Measurements from ENCODE around the gene TTC27.
"Not testable (repeated sequence)": the region's sequence is repeated elsewhere in the genome, so short reads cannot be mapped to it uniquely, and the experiment has no call there.

Gene TTC27

DNA sequence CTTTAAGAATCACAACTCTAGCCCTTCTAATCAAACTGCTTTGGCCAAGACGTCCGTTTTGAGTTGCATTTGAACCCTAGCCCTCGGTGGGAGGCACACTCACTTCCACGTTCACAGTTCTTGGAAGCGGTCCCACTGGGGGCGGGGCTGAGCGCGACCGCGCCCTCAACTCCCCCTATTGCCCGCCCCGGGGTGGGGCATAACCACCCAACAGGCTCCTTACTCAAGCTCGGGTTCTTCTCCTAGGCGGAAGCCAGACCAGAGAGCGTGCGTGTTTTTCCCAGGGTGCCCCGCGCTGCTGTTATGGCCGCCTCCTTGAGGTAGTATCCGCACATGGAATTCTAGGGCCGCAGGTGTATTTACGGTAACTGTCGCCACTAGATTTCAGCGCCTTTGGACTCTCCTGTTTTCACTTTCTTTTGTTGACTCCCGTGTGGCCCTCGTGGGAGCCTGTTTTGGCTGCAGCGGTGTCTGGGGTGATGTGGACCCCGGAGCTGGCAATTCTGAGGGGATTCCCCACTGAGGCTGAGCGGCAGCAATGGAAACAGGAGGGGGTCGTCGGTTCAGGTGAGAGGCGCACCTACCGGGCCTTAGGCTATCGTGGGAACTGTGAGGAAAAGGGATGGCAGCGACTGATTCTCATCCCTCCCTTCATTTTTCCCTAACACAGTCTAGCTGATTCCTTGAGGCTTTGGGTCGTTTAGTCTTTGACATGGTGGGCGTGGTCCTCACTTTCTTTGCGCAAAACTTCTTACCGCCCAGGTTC is at the start of gene TTC27:
TSS of gene TTC27 (plus strand) at position 237 of the 766 bp plus-strand sequence. CDS start at position 480, 243 bp downstream.
- peak; percentile 96 for DNase-seq

DNA sequence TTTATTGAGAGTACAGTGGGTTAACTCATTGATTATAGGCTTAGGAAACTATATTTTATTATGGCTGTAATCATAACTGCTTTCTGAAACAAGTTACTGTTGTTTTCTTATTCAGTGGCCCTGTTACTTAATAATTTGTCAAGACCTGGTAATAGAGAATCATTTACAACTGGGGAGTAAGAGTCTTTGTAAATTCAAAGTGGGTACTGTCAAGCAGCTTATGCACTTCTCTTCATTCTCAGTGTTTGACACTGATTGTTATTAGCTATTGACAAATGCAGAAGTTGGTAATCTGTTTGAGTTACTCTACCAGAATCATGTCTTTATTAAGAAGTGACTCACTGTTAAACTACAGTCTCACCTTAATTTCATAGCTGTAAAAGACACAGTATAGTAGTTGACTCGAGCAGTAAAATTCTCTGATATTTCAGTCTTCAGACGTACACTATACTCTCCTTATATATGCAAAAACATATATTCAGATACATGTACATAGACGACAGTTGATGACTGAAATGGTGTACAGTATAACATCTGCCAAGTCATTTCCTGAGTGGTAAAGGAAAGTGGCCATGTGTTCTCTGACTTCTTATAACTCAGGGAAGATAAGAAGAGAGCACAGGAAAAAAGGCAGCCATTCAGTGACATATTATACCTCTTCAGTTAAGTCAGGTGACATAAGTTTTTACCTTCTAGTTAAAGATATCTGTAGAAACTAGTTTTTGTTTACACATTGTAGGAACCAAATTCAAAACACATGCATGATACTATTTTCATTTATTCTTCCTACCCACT is 36.0 kb upstream of the TTC27 start:
- DNase-seq = no peak

DNA sequence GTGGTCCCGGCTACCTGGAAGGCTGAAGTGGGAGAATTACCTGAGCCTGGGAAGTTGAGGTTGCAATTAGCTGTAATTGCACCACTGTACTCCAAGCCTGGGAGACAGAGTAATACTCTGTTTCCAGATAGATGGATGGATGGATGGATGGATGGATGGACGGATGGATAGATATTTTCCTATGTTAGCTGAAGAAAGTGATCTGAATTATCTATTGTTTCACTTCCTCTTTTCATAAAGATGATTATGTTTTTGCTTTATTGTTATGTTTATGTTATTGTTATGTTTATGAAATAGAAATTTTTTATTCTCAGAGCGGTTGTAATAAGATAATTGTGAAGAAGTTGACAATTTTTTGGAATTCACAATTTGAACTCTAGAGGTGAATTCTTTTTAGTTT is 33.3 kb upstream of the TTC27 start:
- no peak for DNase-seq

DNA sequence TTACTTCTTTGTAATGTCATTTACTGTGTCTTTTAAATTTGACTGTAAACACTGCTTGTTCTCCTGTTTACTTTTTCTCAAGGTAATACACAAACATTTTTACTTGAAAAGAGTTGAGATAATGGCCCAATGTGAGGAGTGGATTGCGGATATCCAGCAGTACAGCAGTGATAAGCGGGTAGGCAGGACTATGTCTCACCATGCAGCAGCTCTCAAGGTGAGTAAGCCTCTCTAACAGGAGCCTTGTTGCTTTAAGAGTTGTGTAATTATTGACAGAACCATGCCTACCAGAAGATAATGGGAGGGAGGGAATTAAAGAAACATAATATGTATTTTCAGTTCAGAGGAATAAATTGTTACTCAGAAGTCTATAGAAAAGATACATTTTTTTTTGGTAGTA is 16.5 kb upstream of the TTC27 start:
- DNase-seq = no peak

DNA sequence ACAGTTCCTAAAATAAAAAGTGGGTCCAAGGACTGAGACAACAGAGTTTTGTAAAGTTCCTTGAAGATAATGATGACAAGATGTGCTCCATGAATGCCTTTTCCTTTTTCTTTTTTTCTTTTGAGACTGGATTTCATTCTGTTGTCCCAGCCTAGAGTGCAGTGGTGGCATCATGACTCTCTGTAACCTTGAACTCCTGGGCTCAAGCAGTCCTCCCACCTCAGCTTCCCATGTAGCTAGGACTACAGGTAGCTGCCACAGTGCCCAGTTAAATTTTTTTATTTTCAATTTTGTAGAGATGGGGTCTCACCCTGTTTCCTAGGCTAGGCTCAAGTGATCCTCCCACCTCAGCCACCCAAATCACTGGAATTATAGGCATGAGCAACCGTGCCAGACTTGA is 16.1 kb upstream of the TTC27 start:
- no peak for DNase-seq

DNA sequence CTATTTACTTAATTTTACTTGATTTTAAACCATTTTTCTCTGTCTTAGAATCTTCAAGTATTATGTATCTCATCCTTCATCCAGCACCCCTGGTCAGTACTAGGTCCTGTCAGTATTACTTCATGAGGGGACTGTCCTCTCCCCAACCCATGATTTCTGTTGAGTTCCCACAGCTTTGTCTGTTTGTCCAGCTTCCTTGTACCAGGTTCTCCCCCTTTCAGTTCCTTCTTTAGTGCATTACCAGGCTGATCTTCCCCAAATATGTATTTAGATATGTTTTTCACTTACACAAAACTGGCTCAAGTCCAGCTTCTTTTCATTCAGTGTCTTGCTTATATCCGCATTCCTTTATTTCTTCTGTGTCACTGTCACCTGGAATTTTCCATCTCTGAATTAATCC is 13.8 kb upstream of the TTC27 start:
- DNase-seq = no peak

DNA sequence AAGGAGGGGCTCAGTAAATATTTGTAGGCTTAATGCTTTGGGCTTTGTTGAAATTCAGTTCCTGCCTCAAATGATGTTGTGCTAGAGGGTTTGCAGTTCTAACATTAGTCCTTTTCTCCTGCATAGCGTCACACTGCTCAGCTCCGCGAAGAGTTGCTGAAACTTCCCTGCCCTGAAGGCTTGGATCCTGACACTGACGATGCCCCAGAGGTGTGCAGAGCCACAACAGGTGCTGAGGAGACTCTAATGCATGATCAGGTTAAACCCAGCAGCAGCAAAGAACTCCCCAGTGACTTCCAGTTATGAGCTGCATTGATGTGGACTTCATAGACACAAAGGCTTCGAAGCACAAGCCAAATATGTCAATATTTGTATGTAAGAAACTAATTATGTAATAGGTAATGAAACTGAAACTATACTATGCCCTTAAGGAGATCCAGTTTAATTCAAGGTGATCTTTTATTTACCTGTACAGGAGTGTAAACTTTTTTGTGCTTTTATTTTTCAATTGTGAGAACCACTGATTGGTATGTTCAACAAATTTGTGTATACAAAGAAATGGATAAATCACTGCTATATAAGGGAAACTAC is 10.2 kb upstream of the TTC27 start:
- no peak for DNase-seq

DNA sequence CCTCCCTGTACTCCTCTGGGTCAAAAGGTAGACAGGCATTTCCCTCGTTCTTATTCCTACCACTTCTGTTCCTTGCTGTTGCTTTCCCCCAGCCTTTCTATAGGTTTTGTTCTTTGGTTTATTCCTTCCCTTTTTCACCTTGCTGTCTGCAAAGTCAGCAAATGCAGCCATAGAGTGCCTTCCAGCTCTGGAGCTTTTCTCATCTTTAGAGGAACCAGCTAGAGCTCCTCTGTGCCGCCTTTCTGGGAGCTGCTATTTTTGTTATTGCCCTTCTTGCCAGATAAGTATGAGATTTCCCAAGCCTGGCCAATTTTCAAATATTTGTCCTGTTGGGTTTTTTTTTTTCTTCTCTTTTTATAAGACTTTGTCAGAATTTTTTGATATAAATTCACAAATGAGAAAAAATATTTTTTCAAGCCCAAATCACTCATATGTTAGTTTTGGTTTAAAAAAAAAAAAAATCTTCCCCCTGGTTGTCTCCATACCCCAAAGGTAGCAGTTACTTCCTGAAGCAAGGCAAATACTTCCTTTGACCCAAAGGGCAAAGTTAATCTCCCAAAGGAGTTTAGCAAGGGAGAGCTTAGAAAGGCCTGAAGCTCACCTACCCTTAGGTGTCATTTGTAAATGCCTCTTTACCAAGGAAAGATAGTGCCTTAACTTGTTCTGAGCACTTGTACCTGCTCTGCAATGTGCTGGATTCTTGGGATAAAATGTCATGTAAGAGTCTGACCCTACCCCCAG is 5.1 kb upstream of the TTC27 start:
- DNase-seq = no peak

DNA sequence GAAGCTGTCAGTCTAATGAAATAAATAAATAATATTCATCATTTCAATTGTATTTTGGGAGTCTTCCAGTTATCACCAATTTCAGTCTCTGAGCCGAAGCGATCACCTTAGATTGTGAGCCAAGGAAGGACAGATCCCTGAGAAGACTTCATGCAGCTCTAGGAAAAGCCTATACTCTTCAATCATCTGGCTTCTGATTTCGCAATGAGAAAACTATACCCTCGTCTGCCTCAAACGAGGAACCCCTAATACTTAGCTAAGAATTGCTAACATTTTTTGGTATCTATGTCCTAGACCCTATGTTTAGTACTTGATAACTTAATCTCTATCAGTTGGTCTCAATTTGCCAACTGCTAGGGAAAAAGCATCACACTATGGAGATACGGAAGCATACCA is 4.5 kb upstream of the TTC27 start:
- no peak for DNase-seq

DNA sequence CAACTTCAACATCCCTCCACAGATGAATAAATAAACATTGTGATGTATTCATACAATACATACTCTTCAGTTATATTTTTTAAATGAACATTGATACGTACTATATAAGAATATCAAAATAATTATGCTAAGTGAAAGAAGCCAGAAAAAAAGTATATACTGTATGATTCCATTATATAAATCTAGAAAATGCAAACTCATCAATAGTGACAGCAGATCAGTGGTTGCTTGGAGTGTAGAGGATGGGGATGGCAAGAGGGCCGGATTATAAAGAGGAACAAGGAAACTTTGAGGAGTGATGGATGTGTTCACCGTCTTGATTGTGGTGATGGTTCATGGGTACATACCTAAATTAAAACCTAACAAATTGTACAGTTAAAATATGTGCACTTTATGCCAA is 3.0 kb upstream of the TTC27 start:
- no peak for DNase-seq

DNA sequence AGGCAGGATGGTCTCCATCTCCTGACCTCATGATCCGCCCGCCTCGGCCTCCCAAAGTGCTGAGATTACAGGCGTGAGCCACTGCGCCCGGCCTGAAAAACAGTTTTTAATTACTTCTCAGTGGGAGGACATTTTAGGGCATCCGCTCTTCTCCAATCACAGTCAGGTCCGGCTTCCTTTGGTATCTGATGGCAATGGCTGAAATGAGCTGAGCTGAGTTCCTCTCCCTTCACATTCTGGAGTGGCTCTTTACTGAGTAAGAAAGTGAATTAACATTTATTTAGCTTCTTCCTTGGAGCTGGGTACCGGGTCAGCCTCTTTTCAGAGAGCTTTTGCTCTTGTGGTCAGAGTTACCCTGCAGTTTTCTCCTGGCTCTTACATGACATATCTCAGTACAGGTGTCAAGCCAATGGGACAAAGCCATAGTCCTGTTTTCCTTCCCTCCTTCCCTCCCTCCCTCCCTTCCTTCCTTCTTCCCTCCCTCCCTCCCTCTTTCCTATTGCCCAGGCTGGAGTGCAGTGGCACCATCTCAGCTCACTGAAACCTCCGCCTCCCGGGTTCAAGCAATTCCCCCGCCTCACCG is 1.1 kb upstream of the TTC27 start:
- DNase-seq = no peak

DNA sequence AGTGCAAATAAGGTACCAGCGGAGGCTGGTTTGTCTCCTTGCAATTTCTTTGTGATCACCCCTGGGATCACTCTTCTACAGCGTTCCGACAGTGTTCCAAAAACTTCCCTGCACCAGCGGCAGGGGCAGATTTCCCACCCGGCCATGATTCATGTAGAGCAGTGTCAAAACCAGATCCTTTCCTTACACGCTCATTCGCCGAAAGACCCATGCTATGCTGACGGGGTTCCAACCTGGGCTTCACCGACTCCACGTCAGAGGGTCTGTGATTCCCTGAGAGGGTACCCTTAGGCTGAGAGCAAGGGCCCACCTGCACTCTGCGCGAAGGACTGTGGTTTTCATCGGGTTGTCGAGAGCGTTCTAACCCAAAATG is 423 bp upstream of the TTC27 start:
- DNase-seq = peak; percentile 50

DNA sequence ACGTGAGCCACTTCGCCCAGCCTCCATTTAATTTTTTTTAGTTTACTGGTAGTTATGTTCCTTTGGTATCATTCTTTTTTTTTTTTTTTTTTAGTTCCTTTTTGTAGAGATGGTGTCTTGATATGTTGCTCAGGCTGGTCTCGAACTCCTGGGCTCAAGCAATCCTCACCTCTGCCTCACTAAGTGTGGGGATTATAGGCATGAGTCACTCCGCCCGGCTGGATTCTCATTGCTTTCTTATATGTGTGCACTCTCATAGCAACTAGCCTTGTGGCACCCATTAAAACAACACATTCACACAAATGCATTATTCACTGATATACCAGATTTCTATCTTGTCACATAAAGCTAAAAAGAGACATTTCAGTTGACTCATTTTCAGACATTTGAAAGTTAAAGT is 4.2 kb downstream of the TTC27 start:
- DNase-seq = no peak

DNA sequence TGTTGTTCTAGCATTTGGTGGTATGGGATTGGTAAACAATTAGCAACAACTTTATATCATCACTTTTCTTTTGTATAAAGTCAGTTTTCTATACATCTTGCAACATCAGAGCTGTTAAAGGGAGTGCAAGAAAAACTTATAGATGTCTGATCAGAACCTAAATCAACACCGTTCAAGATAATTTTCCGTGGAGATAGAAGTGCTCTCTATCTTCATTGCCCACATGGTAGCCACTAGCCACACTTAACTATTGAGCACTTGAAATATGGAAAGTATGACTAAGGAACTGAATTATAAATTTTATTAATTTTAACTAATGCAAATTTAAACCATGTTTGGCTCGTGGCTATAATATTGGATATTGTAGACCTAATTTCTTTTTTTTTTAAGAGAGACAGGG is 5.2 kb downstream of the TTC27 start:
- no peak for DNase-seq

DNA sequence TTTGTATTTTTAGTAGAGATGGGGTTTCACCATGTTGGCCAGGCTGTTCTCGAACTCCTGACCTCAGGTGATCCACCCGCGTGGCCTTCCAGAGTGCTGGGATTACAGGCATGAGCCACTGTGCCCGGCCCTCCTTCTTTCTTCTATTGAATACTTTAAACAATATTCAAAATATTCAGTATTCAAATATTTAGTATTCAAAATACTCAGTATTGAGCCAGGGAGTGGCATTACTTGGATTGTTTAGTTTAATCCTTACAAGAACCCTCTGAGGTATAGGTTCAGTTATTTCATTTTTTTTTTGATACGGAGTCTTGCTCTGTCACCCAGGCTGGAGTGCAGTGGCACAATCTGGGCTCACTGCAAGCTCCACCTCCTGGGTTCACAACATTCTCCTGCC is 10.7 kb downstream of the TTC27 start:
- DNase-seq = not testable (repeated sequence)

DNA sequence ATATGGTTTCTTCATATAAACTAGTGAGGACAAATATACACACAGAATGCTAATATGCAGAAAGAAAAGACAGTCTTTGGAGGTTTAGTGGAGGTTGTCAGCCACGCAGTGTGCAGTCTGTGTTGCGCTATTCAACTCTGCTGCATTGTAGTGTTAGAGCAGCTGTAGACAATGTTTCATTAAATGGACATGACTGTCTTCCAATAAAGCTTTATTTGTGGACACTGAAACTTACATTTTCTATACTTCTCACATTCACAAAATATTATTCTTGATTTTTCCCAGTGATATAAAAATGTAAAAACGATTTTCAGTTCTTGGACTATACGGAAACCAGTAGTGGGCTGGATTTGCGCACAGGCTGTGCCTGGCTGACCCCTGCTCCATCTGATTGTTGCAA is 13.3 kb downstream of the TTC27 start:
- no peak for DNase-seq

DNA sequence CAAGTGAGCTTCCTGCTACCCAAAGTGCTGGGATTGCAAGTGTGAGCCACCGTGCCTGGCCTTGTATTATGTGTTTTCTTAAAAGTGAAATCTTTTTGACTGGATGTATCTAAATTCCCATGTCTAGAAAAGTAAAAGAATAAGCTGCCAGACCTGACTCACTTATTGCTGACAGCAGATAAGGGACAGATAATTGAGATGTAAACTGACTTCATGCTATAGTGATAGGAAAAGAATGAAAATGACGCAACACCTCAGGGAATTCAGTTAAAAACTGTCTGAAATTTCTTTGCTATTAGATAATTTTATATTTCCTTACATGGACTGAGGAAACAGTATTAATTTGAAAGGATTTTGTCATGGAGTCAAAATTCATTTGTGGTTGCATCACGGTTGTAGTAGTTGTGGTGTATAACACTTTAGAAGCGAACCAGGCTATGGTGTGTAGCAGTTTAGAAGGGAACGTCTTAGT is 19.4 kb downstream of the TTC27 start:
- no peak for DNase-seq

DNA sequence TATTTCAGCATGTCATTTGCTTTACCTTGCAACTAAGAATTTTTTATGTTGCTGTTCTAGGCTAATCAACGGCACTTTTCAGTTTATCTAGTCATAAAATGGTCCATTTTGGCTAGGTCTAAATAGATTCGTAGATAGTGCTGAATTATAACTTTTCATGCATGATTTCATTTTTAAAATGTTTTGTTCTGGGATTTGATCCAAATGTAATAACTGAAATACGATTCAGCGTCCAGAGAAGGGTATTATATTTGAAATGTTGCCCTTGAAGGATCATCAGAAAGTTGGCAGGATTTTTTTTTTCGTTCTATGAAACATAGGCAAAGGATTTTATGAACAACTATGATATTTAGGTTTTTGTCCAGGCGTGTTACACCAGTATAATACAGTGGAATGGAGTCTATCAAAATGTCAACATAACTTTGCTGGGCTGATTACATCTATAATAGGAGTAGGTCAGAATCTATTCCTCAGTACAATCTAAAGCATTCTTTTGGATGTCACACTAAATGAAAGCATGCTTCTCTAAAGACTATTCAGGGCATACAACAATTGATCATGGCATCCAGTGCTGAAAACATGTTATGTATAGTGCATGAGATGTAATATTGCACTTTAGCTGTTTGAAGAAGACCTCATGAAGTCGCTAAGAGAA is 24.8 kb downstream of the TTC27 start:
- peak; percentile 3 for DNase-seq

DNA sequence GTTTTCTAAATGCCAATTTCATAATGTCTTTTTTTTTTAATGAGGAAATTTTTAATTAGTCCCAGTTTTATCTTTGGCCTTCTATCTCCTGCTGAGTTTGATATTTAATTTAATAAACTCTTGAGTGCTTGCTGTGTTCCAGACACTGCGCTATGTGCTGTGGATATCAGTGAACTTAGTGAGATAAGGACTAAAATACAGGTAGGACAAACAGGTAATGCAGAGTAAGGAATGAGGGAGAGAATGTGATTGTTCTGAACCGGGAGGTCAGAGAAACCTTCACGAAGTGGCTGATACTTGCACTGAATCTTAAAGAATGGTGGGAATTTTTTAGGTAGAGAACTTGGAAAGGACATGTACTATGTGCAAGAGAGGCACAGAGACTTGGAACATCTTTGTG is 28.2 kb downstream of the TTC27 start:
- no peak for DNase-seq

DNA sequence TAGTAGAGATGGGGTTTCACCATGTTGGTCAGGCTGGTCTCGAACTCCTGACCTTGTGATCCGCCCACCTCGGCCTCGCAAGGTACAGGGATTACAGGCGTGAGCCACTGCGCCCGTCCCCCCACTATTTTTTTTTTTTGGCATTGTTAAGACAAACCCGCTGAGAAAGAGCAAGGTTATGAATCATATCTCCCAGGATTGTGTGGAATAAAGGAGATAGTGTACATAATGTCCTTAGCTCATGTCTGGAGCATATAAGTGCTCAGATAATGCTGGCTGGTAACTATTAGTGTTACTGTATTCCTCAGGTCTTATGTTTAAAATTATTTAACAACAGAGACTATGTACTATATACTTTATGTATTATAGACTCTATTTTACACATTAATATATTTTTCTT is 36.0 kb downstream of the TTC27 start:
- no peak for DNase-seq

DNA sequence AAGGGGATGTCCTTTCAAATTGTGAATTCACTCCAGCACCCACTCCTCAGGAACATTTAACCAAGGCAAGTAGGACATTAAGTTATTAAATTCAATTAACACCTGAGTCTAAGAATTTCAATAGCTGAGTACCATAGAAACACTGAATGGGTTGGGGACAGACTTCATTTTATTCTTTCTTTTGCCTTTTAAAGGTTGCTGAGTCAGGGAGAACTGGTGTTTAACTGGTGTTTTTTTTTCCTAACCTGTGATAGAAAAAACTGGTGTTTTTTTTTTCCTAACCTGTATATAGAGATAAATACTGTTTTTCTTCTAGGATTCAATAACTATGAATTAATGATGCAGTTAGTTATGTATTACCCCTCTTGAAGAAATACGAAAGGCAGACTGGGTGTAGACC is 38.9 kb downstream of the TTC27 start:
- DNase-seq = no peak

DNA sequence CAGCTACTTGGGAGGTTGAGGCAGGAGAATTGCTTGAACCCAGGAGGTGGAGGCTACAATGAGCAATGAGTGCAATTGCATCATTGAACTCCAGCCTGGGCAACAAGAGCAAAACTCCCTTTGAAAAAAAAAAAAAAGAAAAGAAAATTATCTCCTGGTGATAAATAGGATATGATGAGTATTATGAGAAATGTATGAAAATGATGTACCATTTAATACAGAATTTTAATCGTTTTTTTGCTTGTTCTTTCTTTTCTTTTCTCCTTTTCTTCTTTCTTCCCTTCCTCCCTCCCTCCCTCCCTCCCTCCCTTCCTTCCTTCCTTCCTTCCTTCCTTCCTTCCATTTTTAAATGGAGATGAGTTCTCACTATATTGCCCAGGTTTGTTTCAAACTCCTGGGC is 40.4 kb downstream of the TTC27 start:
- no peak for DNase-seq
